Activated CD8-positive, alpha-beta T cell treated with anti-CD3 and anti-CD28 coated beads for 36 hours (primary cell): ENCODE results near the gene IKZF3. TPM values are rescaled to one million over a fixed set of nuclear protein-coding genes. Genes with fewer than 3 reads are reported as not detected.
A peak's percentile ranks its signal among the peaks of the same experiment; 100 is the strongest.
"Not testable (repeated sequence)": the region's sequence is repeated elsewhere in the genome, so short reads cannot be mapped to it uniquely, and the experiment has no call there.

Source experiments
- ATAC-seq: fragments of 200-7000 bp; cut with Tn5 transposase; one replicate; pipeline ENCODE4 v1.10.0; 2021; ENCODE audit warnings: mild to moderate bottlenecking, moderate library complexity
- CTCF ChIA-PET: fragments of 350-600 bp; sonication (Branson Sonifier 250); formaldehyde crosslinking; loops from one replicate; lab custom pipeline; 2021; ENCODE audit warnings: antibody characterized with exemption; lab: Charles Lee
- POLR2A ChIA-PET: fragments of 350-600 bp; sonication (Branson Sonifier 250); formaldehyde crosslinking; loops from one replicate; lab custom pipeline; 2021; ENCODE audit warnings: antibody characterized with exemption; lab: Charles Lee
- DNase-seq: peaks from one replicate; pipeline ENCODE4 v3.0.0-alpha.2; 2020
- H3K27ac Mint-ChIP-seq: one replicate; pipeline ENCODE4 v1.8.0; 2021; ENCODE audit warnings: mild to moderate bottlenecking, mixed read lengths
- H3K27me3 Mint-ChIP-seq: one replicate; pipeline ENCODE4 v1.8.0; 2021; ENCODE audit warnings: mixed read lengths
- H3K36me3 Mint-ChIP-seq: one replicate; pipeline ENCODE4 v1.8.0; 2021; ENCODE audit warnings: low read depth, mixed read lengths
- H3K4me1 Mint-ChIP-seq: one replicate; pipeline ENCODE4 v1.8.0; 2021; ENCODE audit warnings: low read depth, mixed read lengths
- H3K4me3 Mint-ChIP-seq: one replicate; pipeline ENCODE4 v1.8.0; 2021; ENCODE audit warnings: mild to moderate bottlenecking, moderate library complexity, mixed read lengths
- H3K9me3 Mint-ChIP-seq: one replicate; pipeline ENCODE4 v1.8.0; 2021; ENCODE audit warnings: mixed read lengths
- CTCF ChIP-seq: fragments of 200-600 bp; IDR thresholded peaks from one replicate; pipeline ENCODE4 v1.8.0; 2022; ENCODE audit warnings: antibody characterized with exemption, mild to moderate bottlenecking
- intact Hi-C: fragments of 100-400 bp; cut with micrococcal nuclease; formaldehyde crosslinking; loops from one replicate; pipeline ENCODE4 v1.10.0; 2022
- total RNA-seq, 2 experiments: library from RNA; stranded (reverse); gene quantifications; one replicate each; pipeline ENCODE4 v1.2.3, GENCODE V29; 2021

The IKZF3 gene
- total RNA-seq, 2 experiments from 2014 or later: 52.1 to 52.2 TPM

GRCh38 chr17:39867084-39867879, 3.2 kb upstream of the IKZF3 start:
- no peak for TF ChIP-seq CTCF
- POLR2A ChIA-PET: interaction anchor here (1.0 kb wide), 2 partner anchors 59 to 97 kb away, joined by 3 to 5 read pairs; no protein-coding TSS in a partner anchor
- CTCF ChIA-PET: interaction anchor here (1.0 kb wide), 1 partner anchor 244 kb away, joined by 4 read pairs; no protein-coding TSS in a partner anchor
- Mint-ChIP-seq H3K9me3 (no peaks in the 10 kb centered on the region), H3K27me3 (no peaks in the 10 kb centered on the region), H3K27ac (peak overlapping the region; percentile 94), H3K36me3 (peaks cover 6% of the 10 kb centered on the region), H3K4me3 (peak overlapping the region; percentile 65), H3K4me1 (peaks cover 37% of the 10 kb centered on the region)
- peak; percentile 79 for DNase-seq
- peak; percentile 75 for ATAC-seq
- intact Hi-C loops: loop anchor here (10.0 kb wide), 2 partner anchors 118 to 232 kb away; partner anchors contain the start of genes PSMD3 and STARD3

- CTCF ChIA-PET: interaction anchor here (3.8 kb wide), 1 partner anchor 45 kb away, joined by 12 read pairs; no protein-coding TSS in a partner anchor
- Mint-ChIP-seq H3K36me3 (peaks cover 7% of the 10 kb centered on the region), H3K4me1 (peaks cover 37% of the 10 kb centered on the region), H3K27ac (peak overlapping the region; percentile 90), H3K4me3 (peak overlapping the region; percentile 42), H3K27me3 (no peaks in the 10 kb centered on the region), H3K9me3 (no peaks in the 10 kb centered on the region)
- no peak for DNase-seq
- intact Hi-C loops: loop anchor here (10.0 kb wide), 2 partner anchors 119 to 231 kb away; partner anchors contain the start of genes PSMD3 and STARD3
- no peak for ATAC-seq
- POLR2A ChIA-PET: interaction anchor here (1.4 to 2.8 kb wide), 2 partner anchors 46 to 72 kb away, joined by 4 to 9 read pairs; no protein-coding TSS in a partner anchor
- TF ChIP-seq CTCF: no peak
Observed at GRCh38 chr17:39866013-39866730, 2.1 kb upstream of the IKZF3 start.

- DNase-seq: no peak
- TF ChIP-seq CTCF: no peak
- Mint-ChIP-seq H3K36me3 (peaks cover 20% of the 10 kb centered on the region), H3K4me1 (peaks cover 50% of the 10 kb centered on the region), H3K4me3 (peak overlapping the region; percentile 85), H3K27ac (peak overlapping the region; percentile 90), H3K9me3 (peaks cover 3% of the 10 kb centered on the region), H3K27me3 (no peaks in the 10 kb centered on the region)
- CTCF ChIA-PET: interaction anchor here (1.0 to 3.8 kb wide), 6 partner anchors 17 to 134 kb away, joined by 3 to 15 read pairs (median 6); partner anchors contain the start of gene MIEN1
- no peak for ATAC-seq
- POLR2A ChIA-PET: interaction anchor here (1.1 to 5.7 kb wide), 9 partner anchors 11 to 133 kb away, joined by 3 to 25 read pairs (median 6); partner anchors contain the start of gene MIEN1
- intact Hi-C loops: loop anchor here (5.0 to 10.0 kb wide), 4 partner anchors 59 to 229 kb away; partner anchors contain the start of genes PSMD3 and STARD3
Observed at GRCh38 chr17:39863244-39863917, 731 bp downstream of the IKZF3 start.

- ChIA-PET CTCF (interaction anchor here (0.7 to 2.0 kb wide), 13 partner anchors 9 to 238 kb away, joined by 3 to 10 read pairs (median 4); partner anchors contain the start of genes LRRC3C, ORMDL3 and PSMD3), POLR2A (interaction anchor here (0.8 to 5.7 kb wide), 15 partner anchors 9 to 108 kb away, joined by 3 to 25 read pairs (median 4); no protein-coding TSS in a partner anchor)
- ATAC-seq (peak; percentile 25), DNase-seq (peak; percentile 26)
- H3K9me3 Mint-ChIP-seq: peaks cover 3% of the 10 kb centered on the region
- intact Hi-C loops: loop anchor here (5.0 to 10.0 kb wide), 4 partner anchors 61 to 226 kb away; partner anchors contain the start of genes PSMD3 and STARD3
- H3K4me1 Mint-ChIP-seq: peaks cover 47% of the 10 kb centered on the region
- no peaks in the 10 kb centered on the region for H3K27me3 Mint-ChIP-seq
- H3K4me3 Mint-ChIP-seq: peak overlapping the region; percentile 85
- TF ChIP-seq CTCF: no peak
- H3K36me3 Mint-ChIP-seq: peaks cover 26% of the 10 kb centered on the region
- peak overlapping the region; percentile 89 for H3K27ac Mint-ChIP-seq
Observed at GRCh38 chr17:39861235-39861634, 2.9 kb downstream of the IKZF3 start.

GRCh38 chr17:39855911-39856649, 8.0 kb downstream of the IKZF3 start:
- H3K9me3 Mint-ChIP-seq, intact Hi-C loops, H3K27me3 Mint-ChIP-seq, ATAC-seq, H3K4me3 Mint-ChIP-seq, H3K27ac Mint-ChIP-seq, DNase-seq: not testable (repeated sequence)
- POLR2A ChIA-PET: interaction anchor here (0.6 to 1.5 kb wide), 2 partner anchors 10 to 408 kb away, joined by 3 to 4 read pairs; no protein-coding TSS in a partner anchor
- CTCF ChIA-PET: interaction anchor here (1.1 kb wide), 1 partner anchor 61 kb away, joined by 3 read pairs; no protein-coding TSS in a partner anchor
- Mint-ChIP-seq H3K4me1 (peaks cover 63% of the 10 kb centered on the region), H3K36me3 (peaks cover 40% of the 10 kb centered on the region)
